Calu3 (cell line): ENCODE data around the gene LCN6. TPM values are rescaled to one million over a fixed set of nuclear protein-coding genes. Genes with fewer than 3 reads are reported as not detected.
"Not testable (repeated sequence)": the region's sequence is repeated elsewhere in the genome, so short reads cannot be mapped to it uniquely, and the experiment has no call there.

ENCODE experiments used
- BruUV-seq: library from RNA; stranded (reverse); fragments of 400-500 nt; replicated peaks from 2 replicates; lab custom pipeline; 2021; lab: Mats Ljungman, UMichigan
- CTCF ChIA-PET: fragments of 300-600 bp; sonication (Branson Sonifier 250); formaldehyde crosslinking; loops from one replicate; lab custom pipeline; 2022; ENCODE audit warnings: antibody characterized with exemption; lab: Charles Lee
- DNase-seq: peaks from one replicate; pipeline ENCODE4 v3.0.0; 2022
- H3K27ac Mint-ChIP-seq: one replicate; pipeline ENCODE4 v1.8.0; 2022; ENCODE audit warnings: mixed read lengths; ENCODE audit not compliant: unreplicated experiment
- H3K27me3 Mint-ChIP-seq: one replicate; pipeline ENCODE4 v1.8.0; 2022; ENCODE audit warnings: mixed read lengths; ENCODE audit not compliant: unreplicated experiment
- H3K36me3 Mint-ChIP-seq: one replicate; pipeline ENCODE4 v1.8.0; 2022; ENCODE audit warnings: mild to moderate bottlenecking, moderate library complexity, mixed read lengths; ENCODE audit not compliant: insufficient read depth, unreplicated experiment
- H3K4me1 Mint-ChIP-seq: one replicate; pipeline ENCODE4 v1.8.0; 2022; ENCODE audit warnings: mild to moderate bottlenecking, low read depth, mixed read lengths; ENCODE audit not compliant: unreplicated experiment
- H3K4me3 Mint-ChIP-seq: one replicate; pipeline ENCODE4 v1.8.0; 2022; ENCODE audit warnings: mild to moderate bottlenecking, low read depth, moderate library complexity, mixed read lengths; ENCODE audit not compliant: unreplicated experiment
- H3K9me3 Mint-ChIP-seq: one replicate; pipeline ENCODE4 v1.8.0; 2022; ENCODE audit warnings: low read depth, mixed read lengths; ENCODE audit not compliant: unreplicated experiment
- CTCF ChIP-seq: fragments of 200-600 bp; IDR thresholded peaks from one replicate; pipeline ENCODE4 v1.8.0; 2022; ENCODE audit warnings: antibody characterized with exemption; ENCODE audit not compliant: unreplicated experiment
- intact Hi-C: fragments of 100-400 bp; cut with micrococcal nuclease; formaldehyde crosslinking; loops from one replicate; pipeline ENCODE4 v1.10.0; 2022; ENCODE audit not compliant: unreplicated experiment
- total RNA-seq: library from RNA; stranded (reverse); gene quantifications from 2 replicates; pipeline ENCODE4 v1.2.3, GENCODE V29; 2022

The LCN6 gene
- total RNA-seq, 1 experiment from 2014 or later, result not detected

- Mint-ChIP-seq H3K27ac (peak overlapping the region; percentile 52), H3K4me3 (peak overlapping the region; percentile 72), H3K27me3 (peaks cover 12% of the 10 kb centered on the region), H3K4me1 (peaks cover 25% of the 10 kb centered on the region), H3K9me3 (no peaks in the 10 kb centered on the region), H3K36me3 (peaks cover 36% of the 10 kb centered on the region)
- intact Hi-C loops, result no loop called here
- BruUV-seq, result TSS peak; percentile 26
- DNase-seq, result peak; percentile 64
- TF ChIP-seq CTCF, result peak; percentile 98
- CTCF ChIA-PET, result no interaction called here
Measured at GRCh38 chr9:136791516-136792276, 43.4 kb upstream of the LCN6 start.

DNA sequence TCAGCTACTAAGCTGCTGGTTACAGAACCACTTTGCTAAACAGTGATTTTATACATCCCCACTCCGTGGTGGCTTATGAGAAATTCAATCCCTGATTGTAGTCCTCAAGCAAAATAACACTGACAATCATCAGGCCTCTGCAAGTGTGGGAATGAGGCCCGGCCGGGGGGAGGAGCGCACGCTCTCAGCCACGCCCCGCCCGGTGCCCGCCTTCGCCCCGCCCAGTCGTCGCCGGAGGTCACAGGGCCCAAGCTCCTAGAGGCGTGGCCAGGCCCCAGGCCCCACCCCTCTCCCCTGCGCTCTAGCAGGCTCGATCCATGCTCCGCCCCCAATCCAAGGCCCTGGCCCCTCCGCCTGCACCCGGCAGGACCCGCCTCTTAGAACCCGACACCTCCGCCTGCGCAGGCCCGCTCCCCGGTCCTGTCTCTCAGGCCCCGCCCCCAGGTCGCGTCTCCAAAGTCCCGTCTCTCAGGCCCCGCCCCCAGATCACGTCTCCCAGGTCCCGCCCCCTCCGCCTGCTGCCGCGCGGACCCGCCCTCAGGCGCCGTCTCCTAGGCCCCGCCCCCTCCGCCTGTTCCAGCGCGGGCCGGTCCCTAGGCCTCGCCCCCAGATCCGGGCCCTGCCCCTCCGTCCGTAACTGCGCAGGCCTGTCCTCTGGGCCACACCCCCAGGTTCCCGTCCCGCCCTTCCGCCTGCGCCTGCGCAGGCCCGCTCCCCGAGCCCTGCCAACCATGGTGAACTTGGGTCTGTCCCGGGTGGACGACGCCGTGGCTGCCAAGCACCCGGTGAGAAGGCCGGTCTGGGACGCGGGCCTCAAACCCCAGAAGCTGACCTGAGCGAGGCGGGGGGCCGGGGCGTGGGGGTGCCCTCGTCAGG lies 42.6 kb upstream of the LCN6 start, which contains the start of gene TMEM141:
TMEM141 (plus strand) TSS at position 705 of the 876 bp plus-strand sequence; CDS start at position 732, 27 bp downstream.
- Mint-ChIP-seq H3K9me3 (no peaks in the 10 kb centered on the region), H3K27ac (peak within 1 kb of the TSS; percentile 52), H3K4me1 (peaks cover 30% of the 10 kb centered on the region), H3K4me3 (peak within 1 kb of the TSS; percentile 72), H3K27me3 (peaks cover 3% of the 10 kb centered on the region), H3K36me3 (peaks cover 36% of the 10 kb centered on the region)
- TF ChIP-seq CTCF, result no peak
- BruUV-seq, result no TSS peak
- intact Hi-C loops, result no loop called here
- CTCF ChIA-PET, result interaction anchor here (0.6 to 1.0 kb wide), 5 partner anchors 8 to 339 kb away, joined by 3 to 5 read pairs (median 3); partner anchors contain the start of gene AJM1
- peak; percentile 98 for DNase-seq

GRCh38 chr9:136789523-136789937 lies 41.2 kb upstream of the LCN6 start:
- BruUV-seq, result no TSS peak
- no peak overlapping the region for H3K4me3 Mint-ChIP-seq
- intact Hi-C loops, result no loop called here
- peak overlapping the region; percentile 13 for H3K27ac Mint-ChIP-seq
- no peak for DNase-seq
- no peak for TF ChIP-seq CTCF
- H3K27me3 Mint-ChIP-seq, result no peaks in the 10 kb centered on the region
- peaks cover 44% of the 10 kb centered on the region for H3K4me1 Mint-ChIP-seq
- peaks cover 30% of the 10 kb centered on the region for H3K36me3 Mint-ChIP-seq
- H3K9me3 Mint-ChIP-seq, result no peaks in the 10 kb centered on the region
- CTCF ChIA-PET, result no interaction called here

- CTCF ChIA-PET, result interaction anchor here (0.7 to 1.6 kb wide), 2 partner anchors 279 to 430 kb away, joined by 3 read pairs; no protein-coding TSS in a partner anchor
- DNase-seq, BruUV-seq, H3K9me3 Mint-ChIP-seq, H3K27me3 Mint-ChIP-seq, intact Hi-C loops: not testable (repeated sequence)
- Mint-ChIP-seq H3K36me3 (peaks cover 30% of the 10 kb centered on the region), H3K4me3 (peak overlapping the region; percentile 43), H3K27ac (peak overlapping the region; percentile 13), H3K4me1 (peaks cover 48% of the 10 kb centered on the region)
Measured at GRCh38 chr9:136788644-136789522, 40.6 kb upstream of the LCN6 start.
